Activated T-helper 1 cell treated with anti-CD3 and anti-CD28 coated beads, Interleukin-12 subunit alpha, Interleukin-12 subunit beta, Interleukin-2, Interleukin-4 antibody, amounts not matched to agents 30 ng/mL and 10 ng/mL and 1 ng/mL, durations not matched to agents 14 hours and 24 hours and 36 hours (primary cell): ENCODE measurements around the gene ATP2A1. TPM values are rescaled to one million over a fixed set of nuclear protein-coding genes. Genes with fewer than 3 reads are reported as not detected.

Source experiments
- DNase-seq: peaks from one replicate; pipeline ENCODE4 v3.0.0; 2021; ENCODE audit warnings: low spot score
- H3K27ac Mint-ChIP-seq: one replicate; pipeline ENCODE4 v1.8.0; 2021; ENCODE audit warnings: mild to moderate bottlenecking, mixed read lengths
- H3K27me3 Mint-ChIP-seq: one replicate; pipeline ENCODE4 v1.8.0; 2022; ENCODE audit warnings: mild to moderate bottlenecking, moderate library complexity, mixed read lengths; ENCODE audit not compliant: insufficient read depth
- H3K36me3 Mint-ChIP-seq: one replicate; pipeline ENCODE4 v1.8.0; 2021; ENCODE audit warnings: low read depth, mixed read lengths
- H3K4me1 Mint-ChIP-seq: one replicate; pipeline ENCODE4 v1.8.0; 2021; ENCODE audit warnings: low read depth, mixed read lengths
- H3K4me3 Mint-ChIP-seq: one replicate; pipeline ENCODE4 v1.8.0; 2021; ENCODE audit warnings: mild to moderate bottlenecking, moderate library complexity, mixed read lengths
- H3K9me3 Mint-ChIP-seq: one replicate; pipeline ENCODE4 v1.8.0; 2021; ENCODE audit warnings: mixed read lengths
- intact Hi-C: fragments of 100-400 bp; cut with micrococcal nuclease; formaldehyde crosslinking; loops from one replicate; pipeline ENCODE4 v1.15.1; 2024
- total RNA-seq: library from RNA; stranded (reverse); gene quantifications from 2 replicates; pipeline ENCODE4 v1.2.3, GENCODE V29; 2022

The ATP2A1 gene
- total RNA-seq, 1 donor from 2014 or later = 3.3 TPM

DNA sequence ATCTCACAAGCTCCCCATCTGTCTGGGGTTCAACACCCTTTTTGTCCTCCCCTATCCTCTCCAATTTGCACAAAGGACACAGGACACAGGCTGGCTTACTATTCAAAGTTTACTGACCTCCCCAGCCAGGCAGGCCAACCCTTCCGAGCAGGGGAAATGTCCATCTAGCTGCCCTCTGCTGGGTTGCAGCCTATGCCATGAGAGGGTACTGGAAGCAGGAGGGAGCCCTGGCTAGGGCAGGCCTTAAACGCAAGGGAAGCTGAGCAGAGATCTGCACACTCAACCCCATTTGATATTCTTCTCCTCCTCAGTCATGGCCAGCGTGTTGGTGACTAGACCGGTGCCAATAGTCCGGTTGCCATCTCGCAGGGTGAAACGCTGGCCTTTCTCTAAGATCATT, 35.6 kb upstream of the ATP2A1 start:
- Mint-ChIP-seq H3K9me3 (no peaks in the 10 kb centered on the region), H3K27me3 (no peaks in the 10 kb centered on the region), H3K36me3 (peaks cover 50% of the 10 kb centered on the region), H3K27ac (no peak overlapping the region), H3K4me3 (peak overlapping the region; percentile 43), H3K4me1 (peaks cover 17% of the 10 kb centered on the region)
- intact Hi-C loops = no loop called here
- DNase-seq = no peak

DNA sequence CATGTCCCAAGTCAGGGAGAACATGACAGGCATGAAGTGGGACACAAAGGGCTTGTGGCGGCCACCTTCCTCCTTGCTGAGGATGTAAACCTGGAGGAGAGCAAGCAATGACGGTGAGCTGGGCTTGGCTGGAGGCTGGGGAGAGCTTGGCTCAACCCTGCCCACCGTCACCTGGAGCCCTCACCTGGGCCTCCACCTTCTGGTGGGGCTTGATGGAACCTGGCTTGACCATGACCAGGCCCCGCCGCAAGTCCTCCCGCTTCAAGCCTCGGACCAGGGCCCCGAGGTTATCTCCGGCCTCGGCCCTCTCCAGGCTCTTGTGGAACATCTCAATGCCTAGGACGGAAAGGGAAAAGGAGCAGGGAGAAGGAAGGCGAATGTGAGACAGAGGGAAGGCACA, 34.5 kb upstream of the ATP2A1 start:
- DNase-seq = no peak
- Mint-ChIP-seq H3K4me1 (peaks cover 12% of the 10 kb centered on the region), H3K27me3 (no peaks in the 10 kb centered on the region), H3K9me3 (no peaks in the 10 kb centered on the region), H3K36me3 (peaks cover 40% of the 10 kb centered on the region), H3K27ac (no peak overlapping the region), H3K4me3 (peak overlapping the region; percentile 96)
- intact Hi-C loops = no loop called here

DNA sequence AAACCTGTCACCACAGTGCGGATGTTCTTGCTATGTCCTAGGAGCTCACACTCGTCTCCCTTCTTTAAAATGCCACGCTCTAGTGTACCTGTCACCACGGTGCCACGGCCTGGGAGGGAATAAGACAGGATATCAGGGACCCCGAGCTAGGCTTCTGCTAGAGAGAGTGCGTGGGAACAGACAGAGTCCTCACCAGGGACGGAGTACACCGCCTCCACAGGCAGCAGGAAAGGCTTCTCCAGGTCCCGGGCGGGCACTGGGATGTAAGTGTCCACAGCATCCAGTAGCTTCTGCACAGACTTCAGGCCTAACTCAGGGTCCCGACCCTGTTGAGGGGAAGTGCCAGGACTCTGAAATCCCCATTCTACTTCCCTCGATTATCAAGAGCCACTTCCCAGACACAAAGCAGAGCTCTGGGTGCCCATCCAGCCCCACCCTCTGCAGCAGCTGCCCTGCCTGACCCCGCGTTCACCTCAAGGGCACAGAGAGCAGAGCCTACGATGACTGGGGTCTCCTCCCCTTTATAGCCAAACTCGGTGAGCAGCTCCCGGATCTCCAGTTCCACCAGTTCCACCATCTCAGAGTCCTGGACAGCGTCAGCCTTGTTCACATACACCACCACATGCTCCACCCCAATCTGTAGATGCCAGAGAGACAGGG, 33.9 kb upstream of the ATP2A1 start:
- H3K9me3 Mint-ChIP-seq = no peaks in the 10 kb centered on the region
- no peak for DNase-seq
- intact Hi-C loops = no loop called here
- peak overlapping the region; percentile 30 for H3K27ac Mint-ChIP-seq
- H3K4me1 Mint-ChIP-seq = peaks cover 12% of the 10 kb centered on the region
- peak overlapping the region; percentile 96 for H3K4me3 Mint-ChIP-seq
- peaks cover 37% of the 10 kb centered on the region for H3K36me3 Mint-ChIP-seq
- no peaks in the 10 kb centered on the region for H3K27me3 Mint-ChIP-seq

DNA sequence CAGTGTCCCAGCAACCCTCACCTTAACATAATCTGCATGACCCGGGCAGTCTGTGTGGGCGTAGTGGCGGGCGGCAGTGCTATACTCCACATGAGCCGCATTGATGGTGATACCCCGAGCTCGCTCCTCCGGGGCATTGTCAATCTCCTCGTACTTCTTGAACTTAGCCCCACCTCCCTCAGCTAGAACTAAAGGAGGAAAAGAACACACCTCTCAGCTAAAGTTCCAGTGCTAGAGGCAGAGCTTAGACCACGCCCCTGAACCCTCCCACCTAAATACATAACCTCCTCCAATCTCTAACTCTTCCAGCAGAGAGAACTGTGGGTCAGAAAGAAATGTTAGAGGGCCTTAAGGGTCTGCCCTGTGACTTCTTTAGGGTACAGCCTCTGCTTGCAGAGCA, 33.0 kb upstream of the ATP2A1 start:
- intact Hi-C loops = no loop called here
- H3K27ac Mint-ChIP-seq = peak overlapping the region; percentile 94
- DNase-seq = peak; percentile 25
- H3K36me3 Mint-ChIP-seq = peaks cover 35% of the 10 kb centered on the region
- H3K9me3 Mint-ChIP-seq = no peaks in the 10 kb centered on the region
- H3K4me3 Mint-ChIP-seq = peak overlapping the region; percentile 96
- peaks cover 12% of the 10 kb centered on the region for H3K4me1 Mint-ChIP-seq
- H3K27me3 Mint-ChIP-seq = no peaks in the 10 kb centered on the region

DNA sequence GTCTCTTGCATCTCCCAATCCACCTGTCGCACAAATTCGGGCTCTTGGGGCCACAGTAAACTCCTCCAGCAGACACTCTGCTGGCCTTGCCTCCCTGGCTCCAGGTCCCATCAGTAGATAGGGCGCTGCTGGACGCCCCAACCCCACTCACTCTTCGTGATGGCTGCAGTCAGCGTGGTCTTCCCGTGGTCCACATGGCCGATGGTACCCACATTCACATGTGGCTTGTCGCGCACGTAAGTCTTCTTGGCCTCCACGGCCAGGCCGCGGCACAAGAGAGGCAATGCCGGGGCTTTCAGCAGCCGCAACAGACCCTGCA, 32.6 kb upstream of the ATP2A1 start:
- no peak for DNase-seq
- Mint-ChIP-seq H3K36me3 (peaks cover 35% of the 10 kb centered on the region), H3K27ac (peak overlapping the region; percentile 94), H3K27me3 (no peaks in the 10 kb centered on the region), H3K9me3 (no peaks in the 10 kb centered on the region), H3K4me3 (peak overlapping the region; percentile 96), H3K4me1 (peaks cover 12% of the 10 kb centered on the region)
- intact Hi-C loops = loop anchor here (1.0 kb wide), 7 partner anchors 18 to 129 kb away; partner anchors contain the start of genes NFATC2IP, RABEP2, SH2B1 and SPNS1

DNA sequence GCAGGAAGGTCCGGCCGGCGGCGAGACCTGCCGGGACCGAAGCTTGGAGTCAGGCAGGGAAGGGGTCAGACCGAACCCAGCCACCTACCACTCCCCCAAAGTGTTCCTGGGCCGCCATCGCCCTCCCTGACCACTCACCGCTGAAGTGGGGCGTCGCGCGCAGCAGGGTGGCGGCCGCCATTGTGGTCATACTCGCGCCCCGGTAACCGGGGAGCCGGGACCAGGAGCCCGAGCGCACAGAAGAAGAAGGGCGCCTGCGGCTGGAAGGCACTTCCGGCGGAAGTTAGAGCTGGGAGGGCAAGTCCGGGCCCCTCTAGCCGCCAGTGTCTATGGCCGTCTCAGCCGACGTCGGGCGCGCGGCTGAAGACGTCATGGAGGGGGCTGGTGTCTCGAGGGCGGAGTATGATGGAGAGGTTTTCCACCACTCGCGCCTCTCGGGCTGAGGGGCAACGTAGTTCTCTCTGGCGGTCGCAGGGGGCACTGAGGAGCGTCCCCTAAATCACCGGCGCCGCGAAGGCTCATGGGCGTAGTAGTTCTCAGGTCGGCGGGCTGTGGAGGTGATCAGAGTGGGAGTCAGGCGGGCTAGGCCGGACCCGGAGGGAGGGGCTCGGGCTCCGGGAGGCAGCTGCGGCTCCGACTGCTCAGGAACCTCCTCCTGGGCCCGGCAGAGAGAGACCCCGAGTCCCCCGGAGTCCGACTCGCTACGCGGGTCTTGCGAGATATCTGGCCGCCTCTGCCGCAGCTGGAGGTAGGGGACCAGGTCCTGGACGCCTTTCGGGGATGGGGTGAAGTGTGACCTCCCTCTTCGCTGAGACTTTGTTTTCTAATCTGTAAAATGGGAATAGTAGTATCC, 32.0 kb upstream of the ATP2A1 start, which contains the start of gene TUFM:
TUFM (minus strand) TSS at position 269 of the 853 bp plus-strand sequence; CDS start at position 190, 79 bp downstream.
- intact Hi-C loops = loop anchor here (1.0 kb wide), 7 partner anchors 17 to 128 kb away; partner anchors contain the start of genes NFATC2IP, RABEP2, SH2B1 and SPNS1
- Mint-ChIP-seq H3K4me1 (peaks cover 12% of the 10 kb centered on the region), H3K9me3 (no peaks in the 10 kb centered on the region), H3K27ac (peak within 1 kb of the TSS; percentile 94), H3K4me3 (peak within 1 kb of the TSS; percentile 96), H3K27me3 (no peaks in the 10 kb centered on the region), H3K36me3 (peaks cover 33% of the 10 kb centered on the region)
- DNase-seq = peak; percentile 97

DNA sequence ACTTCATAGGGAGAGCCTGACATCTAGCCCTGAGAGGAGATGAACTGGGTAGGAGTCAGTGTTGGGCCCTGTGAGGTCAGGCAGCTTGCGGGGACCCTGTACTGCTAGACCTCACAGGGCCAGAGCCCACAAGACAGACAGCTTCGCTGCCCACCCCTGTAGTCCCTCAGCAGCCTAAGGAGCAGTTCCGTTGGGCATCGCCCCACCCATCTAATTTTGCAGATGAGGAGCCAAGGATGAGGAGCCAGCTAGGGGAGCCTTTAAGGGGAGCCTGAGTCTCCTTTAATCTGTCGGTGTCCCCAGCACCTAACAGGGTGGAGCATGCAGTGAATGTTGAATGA, 31.4 kb upstream of the ATP2A1 start:
- Mint-ChIP-seq H3K4me3 (peak overlapping the region; percentile 96), H3K4me1 (peaks cover 12% of the 10 kb centered on the region), H3K27ac (peak overlapping the region; percentile 94), H3K9me3 (no peaks in the 10 kb centered on the region), H3K36me3 (peaks cover 29% of the 10 kb centered on the region), H3K27me3 (no peaks in the 10 kb centered on the region)
- DNase-seq = peak; percentile 13
- intact Hi-C loops = loop anchor here (1.0 kb wide), 7 partner anchors 16 to 127 kb away; partner anchors contain the start of genes NFATC2IP, RABEP2, SH2B1 and SPNS1

DNA sequence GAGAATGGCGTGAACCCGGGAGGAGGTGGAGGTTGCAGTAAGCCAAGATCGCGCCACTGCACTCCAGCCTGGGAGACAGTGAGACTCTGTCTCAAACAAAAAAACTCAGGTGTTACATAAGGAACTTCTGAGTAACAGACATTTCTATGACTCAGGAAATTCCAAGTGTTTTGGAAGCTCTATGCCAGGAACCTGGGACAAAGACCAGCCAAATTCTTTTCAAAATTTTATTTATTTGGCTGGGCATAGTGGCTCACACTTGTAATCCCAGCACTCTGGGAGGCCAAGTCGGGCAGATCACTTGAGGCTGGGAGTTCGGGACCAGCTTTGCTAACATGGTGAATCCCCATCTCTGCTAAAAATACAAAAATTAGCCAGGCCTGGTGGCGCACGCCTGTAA, 19.9 kb upstream of the ATP2A1 start:
- H3K27me3 Mint-ChIP-seq = no peaks in the 10 kb centered on the region
- no peak overlapping the region for H3K4me3 Mint-ChIP-seq
- intact Hi-C loops = no loop called here
- DNase-seq = no peak
- H3K36me3 Mint-ChIP-seq = peaks cover 3% of the 10 kb centered on the region
- H3K9me3 Mint-ChIP-seq = no peaks in the 10 kb centered on the region
- peaks cover 7% of the 10 kb centered on the region for H3K4me1 Mint-ChIP-seq
- no peak overlapping the region for H3K27ac Mint-ChIP-seq

DNA sequence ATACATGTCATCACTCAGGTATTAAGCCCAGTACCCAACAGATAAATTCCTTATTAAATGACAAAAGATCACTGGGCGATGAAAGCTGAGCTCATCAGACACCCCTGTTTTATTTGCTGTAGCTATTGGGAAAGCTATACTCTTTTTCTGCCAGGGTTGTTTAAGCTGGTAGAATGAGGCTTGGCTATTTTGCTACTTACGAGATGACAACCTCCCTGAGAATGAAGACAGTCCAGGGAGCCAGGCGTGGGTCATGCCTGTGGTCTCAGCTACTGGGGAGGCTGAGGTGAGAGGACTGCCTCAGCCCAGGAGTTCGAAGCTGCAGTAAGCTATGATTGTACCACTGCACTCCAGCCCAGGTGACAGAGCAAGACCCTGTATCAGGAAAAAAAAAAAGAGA, 19.0 kb upstream of the ATP2A1 start:
- Mint-ChIP-seq H3K27me3 (no peaks in the 10 kb centered on the region), H3K9me3 (no peaks in the 10 kb centered on the region), H3K4me1 (peaks cover 9% of the 10 kb centered on the region), H3K36me3 (peaks cover 3% of the 10 kb centered on the region), H3K27ac (no peak overlapping the region), H3K4me3 (no peak overlapping the region)
- intact Hi-C loops = no loop called here
- no peak for DNase-seq

DNA sequence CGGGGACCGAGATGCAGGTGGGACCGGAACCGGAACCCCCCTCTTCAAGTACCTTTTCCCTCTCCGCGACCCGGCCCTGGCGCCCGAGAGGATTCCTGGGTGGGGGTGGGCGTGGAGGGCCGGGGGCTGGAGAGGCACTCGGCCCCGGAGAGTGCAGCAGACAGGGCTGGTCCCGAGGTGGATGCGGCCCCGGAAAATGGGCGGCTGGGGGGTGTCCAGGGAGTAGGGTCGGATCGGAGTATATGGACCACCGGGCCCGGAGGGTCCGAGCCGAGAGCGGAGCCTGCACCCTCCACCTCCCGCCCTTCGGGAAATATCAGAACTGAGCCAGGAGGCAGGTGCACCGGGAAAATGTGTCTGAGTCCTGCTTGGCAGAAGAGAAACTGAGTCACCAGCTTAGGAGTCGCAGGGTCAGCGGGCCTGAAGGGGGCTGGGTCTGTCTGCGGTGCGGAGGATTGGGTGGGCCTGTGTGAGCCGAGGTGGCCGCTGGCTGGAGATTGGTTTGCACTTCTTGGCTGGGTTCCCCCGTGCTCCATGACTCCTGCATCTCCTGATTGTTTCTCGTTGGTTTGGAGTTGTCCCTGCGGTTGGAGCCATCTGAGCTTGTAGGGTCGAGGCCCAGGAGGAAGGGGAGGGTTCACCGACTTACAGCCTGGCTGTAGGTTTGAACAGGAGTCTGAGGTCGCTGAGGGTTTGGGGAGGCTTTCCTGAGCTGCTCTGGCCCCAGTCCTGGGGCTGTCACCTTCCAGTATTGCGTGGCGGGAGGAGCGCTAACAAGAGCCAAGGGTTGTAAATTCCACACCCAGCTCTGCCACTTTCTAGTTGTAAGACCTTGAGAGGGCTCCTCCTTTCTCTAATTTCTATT, 14.1 kb upstream of the ATP2A1 start:
- Mint-ChIP-seq H3K4me3 (peak overlapping the region; percentile 93), H3K36me3 (peaks cover 8% of the 10 kb centered on the region), H3K27ac (peak overlapping the region; percentile 94), H3K27me3 (no peaks in the 10 kb centered on the region), H3K9me3 (no peaks in the 10 kb centered on the region), H3K4me1 (peaks cover 21% of the 10 kb centered on the region)
- intact Hi-C loops = loop anchor here (1.0 kb wide), 6 partner anchors 16 to 86 kb away; partner anchors contain the start of genes NFATC2IP, RABEP2 and TUFM
- no peak for DNase-seq

DNA sequence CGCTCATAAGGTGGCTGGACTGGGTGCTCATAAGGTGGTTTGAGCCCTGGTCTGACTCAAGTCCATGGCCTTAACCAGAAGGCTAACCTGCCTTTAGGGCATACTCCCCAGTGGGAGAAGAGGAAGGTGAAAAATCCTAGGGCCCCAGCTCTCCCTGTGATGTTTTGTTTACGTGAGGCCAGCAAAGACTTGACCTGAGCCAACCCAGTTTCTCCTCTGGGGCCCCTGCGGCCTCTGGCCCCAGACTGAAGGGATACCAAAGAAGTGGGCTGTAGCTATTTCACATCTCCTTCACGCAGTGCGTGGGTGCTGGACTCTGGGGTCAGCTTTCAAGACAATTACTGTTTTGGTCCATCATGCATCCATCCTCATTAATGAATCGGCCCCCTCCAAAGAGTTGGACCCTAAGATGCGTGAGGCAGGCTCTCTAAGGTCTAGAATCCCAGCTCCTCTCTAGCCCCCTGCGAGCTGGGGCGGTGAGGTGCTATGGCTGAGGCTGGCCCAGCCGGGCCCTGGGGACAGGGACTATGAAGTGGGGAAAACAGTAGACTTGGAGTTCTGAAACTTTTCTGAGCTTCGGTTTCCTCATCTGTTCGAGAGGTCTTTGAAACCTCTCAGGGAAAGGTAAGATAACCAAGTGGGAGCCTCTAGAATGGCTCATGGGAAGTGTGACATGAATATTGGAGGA, 13.1 kb upstream of the ATP2A1 start:
- no peaks in the 10 kb centered on the region for H3K9me3 Mint-ChIP-seq
- peaks cover 13% of the 10 kb centered on the region for H3K36me3 Mint-ChIP-seq
- H3K4me3 Mint-ChIP-seq = peak overlapping the region; percentile 93
- no peak overlapping the region for H3K27ac Mint-ChIP-seq
- H3K4me1 Mint-ChIP-seq = peaks cover 21% of the 10 kb centered on the region
- intact Hi-C loops = no loop called here
- no peak for DNase-seq
- H3K27me3 Mint-ChIP-seq = no peaks in the 10 kb centered on the region
